Measurements from ENCODE around the gene CARD6.
"Not testable (repeated sequence)": the region's sequence is repeated elsewhere in the genome, so short reads cannot be mapped to it uniquely, and the experiment has no call there.

DNA sequence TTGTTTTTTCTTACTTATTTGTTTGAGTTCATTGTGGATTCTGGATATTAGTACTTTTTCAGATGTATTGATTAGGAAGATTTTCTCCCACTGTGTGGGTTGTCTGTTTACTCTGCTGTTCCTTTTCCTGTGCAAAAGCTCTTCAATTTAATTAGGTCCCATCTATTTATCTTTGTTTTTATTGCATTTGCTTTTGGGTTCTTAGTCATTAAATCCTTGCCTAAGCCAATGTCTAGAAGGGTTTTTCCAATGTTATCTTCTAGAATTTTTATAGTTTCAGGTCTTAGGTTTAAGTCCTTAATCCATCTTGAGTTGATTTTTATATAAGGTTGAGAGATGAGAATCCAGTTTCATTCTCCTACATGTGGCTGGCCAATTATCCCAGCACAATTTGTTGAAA is 46.8 kb upstream of the CARD6 start:
- TF ChIP-seq POLR2A (IDR thresholded peaks at IDR 0.05): not testable (repeated sequence)
- TF ChIP-seq, protein P1, sequence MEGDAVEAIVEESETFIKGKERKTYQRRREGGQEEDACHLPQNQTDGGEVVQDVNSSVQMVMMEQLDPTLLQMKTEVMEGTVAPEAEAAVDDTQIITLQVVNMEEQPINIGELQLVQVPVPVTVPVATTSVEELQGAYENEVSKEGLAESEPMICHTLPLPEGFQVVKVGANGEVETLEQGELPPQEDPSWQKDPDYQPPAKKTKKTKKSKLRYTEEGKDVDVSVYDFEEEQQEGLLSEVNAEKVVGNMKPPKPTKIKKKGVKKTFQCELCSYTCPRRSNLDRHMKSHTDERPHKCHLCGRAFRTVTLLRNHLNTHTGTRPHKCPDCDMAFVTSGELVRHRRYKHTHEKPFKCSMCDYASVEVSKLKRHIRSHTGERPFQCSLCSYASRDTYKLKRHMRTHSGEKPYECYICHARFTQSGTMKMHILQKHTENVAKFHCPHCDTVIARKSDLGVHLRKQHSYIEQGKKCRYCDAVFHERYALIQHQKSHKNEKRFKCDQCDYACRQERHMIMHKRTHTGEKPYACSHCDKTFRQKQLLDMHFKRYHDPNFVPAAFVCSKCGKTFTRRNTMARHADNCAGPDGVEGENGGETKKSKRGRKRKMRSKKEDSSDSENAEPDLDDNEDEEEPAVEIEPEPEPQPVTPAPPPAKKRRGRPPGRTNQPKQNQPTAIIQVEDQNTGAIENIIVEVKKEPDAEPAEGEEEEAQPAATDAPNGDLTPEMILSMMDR (IDR thresholded peaks at IDR 0.05): not testable (repeated sequence)
